ENCODE measurements around the gene MRPL27. TPM values are rescaled to one million over a fixed set of nuclear protein-coding genes. Genes with fewer than 3 reads are reported as not detected.
"Not testable (repeated sequence)": the region's sequence is repeated elsewhere in the genome, so short reads cannot be mapped to it uniquely, and the experiment has no call there.

Gene MRPL27
- total RNA-seq, 1 experiment from 2014 or later: 106 TPM

- H2AFZ ChIP-seq (ENCODE audit: low read depth, low read length, poor library complexity, severe bottlenecking); H3K9me3 ChIP-seq (ENCODE audit: control insufficient read depth in 1 of 2, insufficient read depth in 1 of 2, low read depth in 1 of 2, low read length in 2 of 2); H3K27ac ChIP-seq (ENCODE audit: low read depth, low read length); H3K9ac ChIP-seq (ENCODE audit: low read length); H4K20me1 ChIP-seq (ENCODE audit: insufficient read depth); RAD21 ChIA-PET (ENCODE audit: low non-redundant PET in 1 of 2, low total read pairs in 2 of 2, uncharacterized antibody in 2 of 2, unreplicated experiment in 2 of 2); POLR2A ChIA-PET; BruUV-seq (replicated peaks); H3K9me2 ChIP-seq (ENCODE audit: insufficient read depth); CTCF ChIA-PET; H3K4me3 ChIP-seq (replicated peaks in 1 of 2; ENCODE audit: low read depth in 1 of 2, low read length in 2 of 2); intact Hi-C loops (cut with micrococcal nuclease); H3K79me2 ChIP-seq (ENCODE audit: insufficient read depth, low read length); H3K27me3 ChIP-seq (ENCODE audit: insufficient read depth, low read length); ATAC-seq; H3K36me3 ChIP-seq (ENCODE audit: control insufficient read depth in 1 of 2, insufficient read depth in 2 of 2, low read length in 2 of 2); H3K4me2 ChIP-seq (ENCODE audit: low read length); DNase-seq (ENCODE audit: low read depth, low spot score): not testable (repeated sequence)
- H3K4me1 ChIP-seq (ENCODE audit: control insufficient read depth in 1 of 2, insufficient read depth in 2 of 2, low read length in 2 of 2): peaks cover 17 to 19% of the 10 kb centered on the region in 2 experiments
Measured at GRCh38 chr17:50419577-50419976, 46.6 kb upstream of the MRPL27 start.

DNA sequence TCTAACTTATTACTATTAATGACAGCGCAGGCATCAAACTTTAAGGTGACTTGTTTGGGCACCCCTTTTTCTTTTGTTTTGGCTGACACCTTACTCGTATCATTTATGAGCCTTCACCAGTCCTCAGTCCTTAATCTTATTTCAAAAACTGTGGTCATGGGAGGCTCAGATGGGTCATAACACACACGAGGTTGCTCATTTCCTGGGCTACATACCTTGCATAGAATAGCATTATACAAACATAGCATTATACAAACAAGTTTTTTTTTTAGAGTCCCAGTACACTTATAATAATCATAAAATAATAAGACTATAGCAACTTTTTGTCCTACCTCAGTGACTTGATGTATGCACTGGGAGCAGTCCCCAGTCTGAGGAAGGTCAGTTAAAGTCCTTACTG is 41.8 kb upstream of the MRPL27 start:
- TF ChIP-seq POLR2AphosphoS5 (IDR thresholded peaks at IDR 0.05; ENCODE audit: low read depth, low read length) (no peak), EZH2 (IDR thresholded peaks at IDR 0.05) (no peak), ZFX (IDR thresholded peaks at IDR 0.05) (no peak), CEBPB (IDR thresholded peaks at IDR 0.05; ENCODE audit: low read depth) (no peak), SRF (IDR thresholded peaks at IDR 0.05; ENCODE audit: low read depth) (no peak), FOSL1 (IDR thresholded peaks at IDR 0.05; ENCODE audit: low read depth) (no peak), EZH2phosphoT487 (IDR thresholded peaks at IDR 0.05; ENCODE audit: borderline replicate concordance) (no peak), TCF7L2 (IDR thresholded peaks at IDR 0.05; ENCODE audit: borderline replicate concordance, extremely low read depth, insufficient read depth, insufficient read length) (no peak), JUND (IDR thresholded peaks at IDR 0.05) (no peak), SIN3A (IDR thresholded peaks at IDR 0.05; ENCODE audit: low read depth) (no peak), YY1 (IDR thresholded peaks at IDR 0.05; ENCODE audit: extremely low read depth, insufficient replicate concordance, low read depth, low read length) (no peak), ATF3 (IDR thresholded peaks at IDR 0.05) (no peak)
- TF ChIP-seq, protein P1, sequence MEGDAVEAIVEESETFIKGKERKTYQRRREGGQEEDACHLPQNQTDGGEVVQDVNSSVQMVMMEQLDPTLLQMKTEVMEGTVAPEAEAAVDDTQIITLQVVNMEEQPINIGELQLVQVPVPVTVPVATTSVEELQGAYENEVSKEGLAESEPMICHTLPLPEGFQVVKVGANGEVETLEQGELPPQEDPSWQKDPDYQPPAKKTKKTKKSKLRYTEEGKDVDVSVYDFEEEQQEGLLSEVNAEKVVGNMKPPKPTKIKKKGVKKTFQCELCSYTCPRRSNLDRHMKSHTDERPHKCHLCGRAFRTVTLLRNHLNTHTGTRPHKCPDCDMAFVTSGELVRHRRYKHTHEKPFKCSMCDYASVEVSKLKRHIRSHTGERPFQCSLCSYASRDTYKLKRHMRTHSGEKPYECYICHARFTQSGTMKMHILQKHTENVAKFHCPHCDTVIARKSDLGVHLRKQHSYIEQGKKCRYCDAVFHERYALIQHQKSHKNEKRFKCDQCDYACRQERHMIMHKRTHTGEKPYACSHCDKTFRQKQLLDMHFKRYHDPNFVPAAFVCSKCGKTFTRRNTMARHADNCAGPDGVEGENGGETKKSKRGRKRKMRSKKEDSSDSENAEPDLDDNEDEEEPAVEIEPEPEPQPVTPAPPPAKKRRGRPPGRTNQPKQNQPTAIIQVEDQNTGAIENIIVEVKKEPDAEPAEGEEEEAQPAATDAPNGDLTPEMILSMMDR (IDR thresholded peaks at IDR 0.05 in 2 of 3, conservative IDR thresholded peaks at IDR 0.05 in 1 of 3; ENCODE audit: borderline replicate concordance in 1 of 3, insufficient read depth in 1 of 3, low read depth in 2 of 3, low read length in 2 of 3): no peak
- TF ChIP-seq, protein P2, sequence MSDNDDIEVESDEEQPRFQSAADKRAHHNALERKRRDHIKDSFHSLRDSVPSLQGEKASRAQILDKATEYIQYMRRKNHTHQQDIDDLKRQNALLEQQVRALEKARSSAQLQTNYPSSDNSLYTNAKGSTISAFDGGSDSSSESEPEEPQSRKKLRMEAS (IDR thresholded peaks at IDR 0.05): no peak
- TF ChIP-seq, protein P3, sequence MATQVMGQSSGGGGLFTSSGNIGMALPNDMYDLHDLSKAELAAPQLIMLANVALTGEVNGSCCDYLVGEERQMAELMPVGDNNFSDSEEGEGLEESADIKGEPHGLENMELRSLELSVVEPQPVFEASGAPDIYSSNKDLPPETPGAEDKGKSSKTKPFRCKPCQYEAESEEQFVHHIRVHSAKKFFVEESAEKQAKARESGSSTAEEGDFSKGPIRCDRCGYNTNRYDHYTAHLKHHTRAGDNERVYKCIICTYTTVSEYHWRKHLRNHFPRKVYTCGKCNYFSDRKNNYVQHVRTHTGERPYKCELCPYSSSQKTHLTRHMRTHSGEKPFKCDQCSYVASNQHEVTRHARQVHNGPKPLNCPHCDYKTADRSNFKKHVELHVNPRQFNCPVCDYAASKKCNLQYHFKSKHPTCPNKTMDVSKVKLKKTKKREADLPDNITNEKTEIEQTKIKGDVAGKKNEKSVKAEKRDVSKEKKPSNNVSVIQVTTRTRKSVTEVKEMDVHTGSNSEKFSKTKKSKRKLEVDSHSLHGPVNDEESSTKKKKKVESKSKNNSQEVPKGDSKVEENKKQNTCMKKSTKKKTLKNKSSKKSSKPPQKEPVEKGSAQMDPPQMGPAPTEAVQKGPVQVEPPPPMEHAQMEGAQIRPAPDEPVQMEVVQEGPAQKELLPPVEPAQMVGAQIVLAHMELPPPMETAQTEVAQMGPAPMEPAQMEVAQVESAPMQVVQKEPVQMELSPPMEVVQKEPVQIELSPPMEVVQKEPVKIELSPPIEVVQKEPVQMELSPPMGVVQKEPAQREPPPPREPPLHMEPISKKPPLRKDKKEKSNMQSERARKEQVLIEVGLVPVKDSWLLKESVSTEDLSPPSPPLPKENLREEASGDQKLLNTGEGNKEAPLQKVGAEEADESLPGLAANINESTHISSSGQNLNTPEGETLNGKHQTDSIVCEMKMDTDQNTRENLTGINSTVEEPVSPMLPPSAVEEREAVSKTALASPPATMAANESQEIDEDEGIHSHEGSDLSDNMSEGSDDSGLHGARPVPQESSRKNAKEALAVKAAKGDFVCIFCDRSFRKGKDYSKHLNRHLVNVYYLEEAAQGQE (IDR thresholded peaks at IDR 0.05; ENCODE audit: low read depth): no peak
- no peaks in the 10 kb centered on the region for H3K27me3 ChIP-seq (ENCODE audit: insufficient read depth, low read length)
- no peaks in the 10 kb centered on the region for H4K20me1 ChIP-seq (ENCODE audit: insufficient read depth)
- no peaks in the 10 kb centered on the region for H3K79me2 ChIP-seq (ENCODE audit: insufficient read depth, low read length)
- H2AFZ ChIP-seq (ENCODE audit: low read depth, low read length, poor library complexity, severe bottlenecking): no peak overlapping the region
- H3K4me2 ChIP-seq (ENCODE audit: low read length): no peak overlapping the region
- no peak for ATAC-seq
- intact Hi-C loops (cut with micrococcal nuclease): no loop called here
- H3K4me3 ChIP-seq (replicated peaks in 1 of 2; ENCODE audit: low read depth in 1 of 2, low read length in 2 of 2): no peak overlapping the region
- CTCF ChIA-PET: no interaction called here
- no TSS peak for BruUV-seq (replicated peaks)
- no peaks in the 10 kb centered on the region for H3K4me1 ChIP-seq (ENCODE audit: control insufficient read depth in 1 of 2, insufficient read depth in 2 of 2, low read length in 2 of 2)
- H3K9me3 ChIP-seq (ENCODE audit: control insufficient read depth in 1 of 2, insufficient read depth in 1 of 2, low read depth in 1 of 2, low read length in 2 of 2): no peaks in the 10 kb centered on the region
- RAD21 ChIA-PET (ENCODE audit: low non-redundant PET in 1 of 2, low total read pairs in 2 of 2, uncharacterized antibody in 2 of 2, unreplicated experiment in 2 of 2): no interaction called here
- no peak overlapping the region for H3K9ac ChIP-seq (ENCODE audit: low read length)
- H3K27ac ChIP-seq (ENCODE audit: low read depth, low read length): no peak overlapping the region
- no peak for DNase-seq (ENCODE audit: low read depth, low spot score)
- no peaks in the 10 kb centered on the region for H3K36me3 ChIP-seq (ENCODE audit: control insufficient read depth in 1 of 2, insufficient read depth in 2 of 2, low read length in 2 of 2)
- POLR2A ChIA-PET: no interaction called here
- no peaks in the 10 kb centered on the region for H3K9me2 ChIP-seq (ENCODE audit: insufficient read depth)

Data from HCT116 (cell line).